ENCODE measurements around the gene AKAP5.

The AKAP5 gene

GRCh38 chr14:64474698-64475097, 9.4 kb downstream of the AKAP5 start:
- no peak for TF ChIP-seq Cebpa-rat (IDR thresholded peaks at IDR 0.05)

GRCh38 chr14:64475585-64476273, 10.4 kb downstream of the AKAP5 start:
- Histone ChIP-seq H3K4me1 (no peaks in the 10 kb centered on the region), H4K20me1 (no peaks in the 10 kb centered on the region), H3K4me3 (no peak overlapping the region), H3K36me3 (peaks cover 13% of the 10 kb centered on the region; the same call in 1 of the 2 replicates), H3K27ac (no peak overlapping the region), H3K9me3 (no peaks in the 10 kb centered on the region), H3K27me3 (no peaks in the 10 kb centered on the region), H3K4me2 (no peak overlapping the region), H3K9ac (no peak overlapping the region)
- no peak for TF ChIP-seq Cebpa-rat (IDR thresholded peaks at IDR 0.05)

More at GRCh38 chr14:64474698-64475097, 9.4 kb downstream of the AKAP5 start:
- Histone ChIP-seq H4K20me1 (no peaks in the 10 kb centered on the region), H3K9me3 (no peaks in the 10 kb centered on the region), H3K9ac (no peak overlapping the region), H3K4me2 (no peak overlapping the region), H3K4me3 (no peak overlapping the region), H3K27ac (no peak overlapping the region), H3K4me1 (no peaks in the 10 kb centered on the region), H3K36me3 (peaks cover 9% of the 10 kb centered on the region; the same call in 1 of the 2 replicates), H3K27me3 (no peaks in the 10 kb centered on the region)

GRCh38 chr14:64476438-64476837, 11.1 kb downstream of the AKAP5 start:
- Histone ChIP-seq H3K27ac (no peak overlapping the region), H3K36me3 (peaks cover 20% of the 10 kb centered on the region), H3K4me2 (no peak overlapping the region), H3K9ac (no peak overlapping the region), H3K4me3 (no peak overlapping the region), H4K20me1 (no peaks in the 10 kb centered on the region), H3K27me3 (no peaks in the 10 kb centered on the region), H3K4me1 (no peaks in the 10 kb centered on the region), H3K9me3 (no peaks in the 10 kb centered on the region)
- no peak for TF ChIP-seq Cebpa-rat (IDR thresholded peaks at IDR 0.05)

GRCh38 chr14:64478634-64479250, 13.4 kb downstream of the AKAP5 start:
- H3K4me2 ChIP-seq: no peak overlapping the region
- H3K27ac ChIP-seq: no peak overlapping the region
- H3K4me3 ChIP-seq: no peak overlapping the region
- no peaks in the 10 kb centered on the region for H3K9me3 ChIP-seq
- no peaks in the 10 kb centered on the region for H4K20me1 ChIP-seq
- no peak for TF ChIP-seq Cebpa-rat (IDR thresholded peaks at IDR 0.05)
- no peaks in the 10 kb centered on the region for H3K4me1 ChIP-seq
- peaks cover 30% of the 10 kb centered on the region for H3K36me3 ChIP-seq
- no peaks in the 10 kb centered on the region for H3K27me3 ChIP-seq
- H3K9ac ChIP-seq: no peak overlapping the region

- Histone ChIP-seq H3K36me3 (peaks cover 76% of the 10 kb centered on the region), H3K4me2 (no peak overlapping the region)
Observed at GRCh38 chr14:64488590-64489099, 23.3 kb downstream of the AKAP5 start.

GRCh38 chr14:64491637-64492036, 26.3 kb downstream of the AKAP5 start:
- H4K20me1 ChIP-seq: peaks cover 41% of the 10 kb centered on the region; the same call in 1 of the 2 replicates
- H3K36me3 ChIP-seq: peaks cover 79% of the 10 kb centered on the region
- no peak overlapping the region for H3K4me3 ChIP-seq
- no peak overlapping the region for H3K27ac ChIP-seq
- H3K9ac ChIP-seq: no peak overlapping the region
- H3K4me2 ChIP-seq: no peak overlapping the region
- H3K9me3 ChIP-seq: no peaks in the 10 kb centered on the region
- peaks cover 10% of the 10 kb centered on the region for H3K4me1 ChIP-seq
- TF ChIP-seq Cebpa-rat (IDR thresholded peaks at IDR 0.05): no peak
- H3K27me3 ChIP-seq: no peaks in the 10 kb centered on the region

More at GRCh38 chr14:64488590-64489099, 23.3 kb downstream of the AKAP5 start:
- no peak overlapping the region for H3K27ac ChIP-seq
- H3K4me3 ChIP-seq: no peak overlapping the region
- H4K20me1 ChIP-seq: peaks cover 24% of the 10 kb centered on the region; the same call in 1 of the 2 replicates
- no peaks in the 10 kb centered on the region for H3K27me3 ChIP-seq
- H3K9ac ChIP-seq: no peak overlapping the region
- TF ChIP-seq Cebpa-rat (IDR thresholded peaks at IDR 0.05): no peak
- H3K9me3 ChIP-seq: no peaks in the 10 kb centered on the region
- H3K4me1 ChIP-seq: peaks cover 10% of the 10 kb centered on the region

- H3K9ac ChIP-seq: no peak overlapping the region
- H4K20me1 ChIP-seq: peaks cover 35% of the 10 kb centered on the region; the same call in 1 of the 2 replicates
- no peak overlapping the region for H3K27ac ChIP-seq
- TF ChIP-seq Cebpa-rat (IDR thresholded peaks at IDR 0.05): no peak
- H3K9me3 ChIP-seq: no peaks in the 10 kb centered on the region
- H3K4me2 ChIP-seq: no peak overlapping the region
- no peaks in the 10 kb centered on the region for H3K27me3 ChIP-seq
- H3K4me3 ChIP-seq: no peak overlapping the region
- peaks cover 66% of the 10 kb centered on the region for H3K36me3 ChIP-seq
- H3K4me1 ChIP-seq: peaks cover 14% of the 10 kb centered on the region
Observed at GRCh38 chr14:64493455-64493854, 28.2 kb downstream of the AKAP5 start.

GRCh38 chr14:64495252-64495651, 30.0 kb downstream of the AKAP5 start:
- Histone ChIP-seq H3K36me3 (peaks cover 55% of the 10 kb centered on the region), H3K27ac (no peak overlapping the region), H4K20me1 (peaks cover 35% of the 10 kb centered on the region; the same call in 1 of the 2 replicates)

GRCh38 chr14:64496764-64497163, 31.5 kb downstream of the AKAP5 start:
- Histone ChIP-seq H3K27me3 (no peaks in the 10 kb centered on the region), H3K9me3 (no peaks in the 10 kb centered on the region), H3K36me3 (peaks cover 40% of the 10 kb centered on the region), H3K9ac (no peak overlapping the region), H3K27ac (no peak overlapping the region), H3K4me2 (no peak overlapping the region), H3K4me3 (no peak overlapping the region), H3K4me1 (peaks cover 27% of the 10 kb centered on the region), H4K20me1 (peaks cover 30% of the 10 kb centered on the region)
- TF ChIP-seq Cebpa-rat (IDR thresholded peaks at IDR 0.05): no peak

More at GRCh38 chr14:64495252-64495651, 30.0 kb downstream of the AKAP5 start:
- Histone ChIP-seq H3K9me3 (no peaks in the 10 kb centered on the region), H3K4me2 (no peak overlapping the region), H3K9ac (no peak overlapping the region), H3K27me3 (no peaks in the 10 kb centered on the region), H3K4me3 (no peak overlapping the region), H3K4me1 (peaks cover 22% of the 10 kb centered on the region)
- no peak for TF ChIP-seq Cebpa-rat (IDR thresholded peaks at IDR 0.05)

GRCh38 chr14:64500088-64500487, 34.8 kb downstream of the AKAP5 start:
- Histone ChIP-seq H3K4me1 (peaks cover 36% of the 10 kb centered on the region), H3K27me3 (no peaks in the 10 kb centered on the region), H3K27ac (no peak overlapping the region), H3K4me2 (peak overlapping the region; percentile 94), H3K36me3 (peaks cover 22% of the 10 kb centered on the region), H3K9me3 (no peaks in the 10 kb centered on the region), H3K9ac (no peak overlapping the region), H4K20me1 (peaks cover 17% of the 10 kb centered on the region), H3K4me3 (no peak overlapping the region)
- TF ChIP-seq Cebpa-rat (IDR thresholded peaks at IDR 0.05): no peak
